IMR-90 (cell line): ENCODE data around the gene DCUN1D2. TPM values are rescaled to one million over a fixed set of nuclear protein-coding genes. Genes with fewer than 3 reads are reported as not detected.

Source experiments
- ATAC-seq: fragments of 200-7000 bp; cut with Tn5 transposase; 2 replicates; pipeline ENCODE4 v1.9.1; 2020; ENCODE audit warnings: low read depth, mild to moderate bottlenecking, moderate library complexity
- BruUV-seq: library from RNA; stranded (reverse); fragments of 400-500 nt; replicated peaks from 2 replicates; lab custom pipeline; 2021; lab: Mats Ljungman, UMichigan
- CTCF ChIA-PET: fragments of 300-600 bp; formaldehyde crosslinking; extraction: SDS; loops from one replicate; lab custom pipeline; 2021; ENCODE audit warnings: antibody characterized with exemption; lab: Yijun Ruan, JAX
- POLR2A ChIA-PET: fragments of 300-600 bp; sonication (Branson Sonifier 250); formaldehyde crosslinking; loops from one replicate; lab custom pipeline; 2022; ENCODE audit warnings: antibody characterized with exemption; ENCODE audit not compliant: unreplicated experiment; lab: Charles Lee
- DNase-seq: peaks from one replicate; pipeline ENCODE4 v3.0.0; 2013
- H2AFZ ChIP-seq: replicated peaks from 2 replicates; pipeline ENCODE3; 2013; ENCODE audit warnings: low read length, mild to moderate bottlenecking; ENCODE audit not compliant: poor library complexity
- H2AK5ac ChIP-seq: 2 replicates; pipeline ENCODE4 v1.6.1; 2013; ENCODE audit warnings: low read depth, low read length, inconsistent platforms
- H2AK9ac ChIP-seq: replicated peaks from 2 replicates; pipeline ENCODE3; 2013; ENCODE audit warnings: mild to moderate bottlenecking, low read depth, low read length, moderate library complexity; ENCODE audit not compliant: poor library complexity
- H2BK120ac ChIP-seq: 2 replicates; pipeline ENCODE4 v1.6.1; 2013; ENCODE audit warnings: low read depth, low read length, inconsistent platforms
- H2BK15ac ChIP-seq: 3 replicates; pipeline ENCODE4 v1.6.1; 2013; ENCODE audit warnings: low read depth, low read length, inconsistent platforms
- H2BK20ac ChIP-seq: 2 replicates; pipeline ENCODE4 v1.6.1; 2013; ENCODE audit warnings: low read depth, mild to moderate bottlenecking, inconsistent platforms, low read length, moderate library complexity
- H2BK5ac ChIP-seq: 2 replicates; pipeline ENCODE4 v1.6.1; 2013; ENCODE audit warnings: mild to moderate bottlenecking, low read depth, low read length, inconsistent platforms; ENCODE audit not compliant: poor library complexity, severe bottlenecking
- H3K14ac ChIP-seq: replicated peaks from 2 replicates; pipeline ENCODE4 v1.6.1; 2013; ENCODE audit warnings: low read depth, low read length, inconsistent platforms
- H3K18ac ChIP-seq: 2 replicates; pipeline ENCODE4 v1.6.1; 2013; ENCODE audit warnings: low read depth, low read length, control low read depth
- H3K23ac ChIP-seq: 2 replicates; pipeline ENCODE4 v1.6.1; 2013; ENCODE audit warnings: low read depth, low read length, inconsistent platforms
- H3K27ac ChIP-seq: 2 replicates; pipeline ENCODE4 v1.5.1; 2013; ENCODE audit warnings: mild to moderate bottlenecking, control low read depth, low read length; ENCODE audit not compliant: insufficient read depth
- H3K27me3 ChIP-seq: 2 replicates; pipeline ENCODE4 v1.6.1; 2013; ENCODE audit warnings: low read length; ENCODE audit not compliant: control insufficient read depth, insufficient read depth
- H3K36me3 ChIP-seq: 2 replicates; pipeline ENCODE4 v1.6.1; 2013; ENCODE audit warnings: low read length, mixed read lengths; ENCODE audit not compliant: control insufficient read depth, insufficient read depth
- H3K4ac ChIP-seq: 2 replicates; pipeline ENCODE4 v1.6.1; 2013; ENCODE audit warnings: low read depth, low read length, inconsistent platforms
- H3K4me1 ChIP-seq: 2 replicates; pipeline ENCODE4 v1.6.1; 2013; ENCODE audit warnings: low read length, mixed read lengths; ENCODE audit not compliant: control insufficient read depth, insufficient read depth
- H3K4me2 ChIP-seq: 2 replicates; pipeline ENCODE4 v1.6.1; 2013; ENCODE audit warnings: low read depth, mild to moderate bottlenecking, control low read depth, low read length, moderate library complexity
- H3K4me3 ChIP-seq: 2 replicates; pipeline ENCODE4 v1.5.1; 2013; ENCODE audit warnings: low read depth, mild to moderate bottlenecking, control low read depth, low read length, moderate library complexity; ENCODE audit not compliant: insufficient read depth
- H3K56ac ChIP-seq: 2 replicates; pipeline ENCODE4 v1.6.1; 2013; ENCODE audit warnings: low read length, inconsistent platforms; ENCODE audit not compliant: insufficient read depth; ENCODE audit errors: extremely low read depth
- H3K79me1 ChIP-seq, 2 experiments: 2 replicates each; pipeline ENCODE4 v1.6.1; 2013; ENCODE audit warnings: low read length in 2 of 2, inconsistent platforms in 1 of 2, low read depth in 1 of 2
- H3K9ac ChIP-seq: 2 replicates; pipeline ENCODE4 v1.6.1; 2013; ENCODE audit warnings: low read depth, low read length, control low read depth
- H3K9me1 ChIP-seq: 2 replicates; pipeline ENCODE4 v1.6.1; 2013; ENCODE audit warnings: low read length, inconsistent platforms; ENCODE audit not compliant: insufficient read depth
- H3K9me3 ChIP-seq: 2 replicates; pipeline ENCODE4 v1.6.1; 2013; ENCODE audit warnings: low read length; ENCODE audit not compliant: control insufficient read depth, insufficient read depth
- H4K20me1 ChIP-seq: 2 replicates; pipeline ENCODE4 v1.6.1; 2013; ENCODE audit warnings: low read length, inconsistent platforms; ENCODE audit not compliant: insufficient read depth
- H4K5ac ChIP-seq: 2 replicates; pipeline ENCODE4 v1.6.1; 2013; ENCODE audit warnings: mild to moderate bottlenecking, low read depth, low read length, control low read depth
- H4K8ac ChIP-seq, 2 experiments: 2 replicates each; pipeline ENCODE4 v1.6.1; 2013; ENCODE audit warnings: low read depth in 2 of 2, low read length in 2 of 2, control low read depth in 1 of 2, inconsistent platforms in 1 of 2
- H4K91ac ChIP-seq: 2 replicates; pipeline ENCODE4 v1.6.1; 2013; ENCODE audit warnings: low read depth, low read length, inconsistent platforms; ENCODE audit not compliant: insufficient read depth
- BHLHE40 ChIP-seq: fragments of 150-350 bp; IDR thresholded peaks from 2 replicates; pipeline ENCODE4 v1.6.1; 2016; ENCODE audit warnings: mild to moderate bottlenecking, low read depth, low read length
- CEBPB ChIP-seq: IDR thresholded peaks from 2 replicates; pipeline ENCODE4 v1.6.1; 2012; ENCODE audit warnings: low read depth, low read length, improper control_type of control experiment
- CHD1 ChIP-seq: IDR thresholded peaks from 2 replicates; pipeline ENCODE4 v1.6.1; 2012; ENCODE audit warnings: low read depth, low read length, improper control_type of control experiment
- CTCF ChIP-seq: conservative IDR thresholded peaks from 2 replicates; pipeline ENCODE4 v1.5.1; 2012; ENCODE audit warnings: mild to moderate bottlenecking, low read depth, low read length, improper control_type of control experiment
- ELK1 ChIP-seq: fragments of 150-350 bp; IDR thresholded peaks from 2 replicates; pipeline ENCODE4 v1.6.1; 2016; ENCODE audit warnings: low read depth, mild to moderate bottlenecking, low read length, moderate library complexity, borderline replicate concordance
- FOS ChIP-seq: fragments of 150-350 bp; IDR thresholded peaks from 2 replicates; pipeline ENCODE4 v1.6.1; 2016; ENCODE audit warnings: low read depth, low read length
- MAFK ChIP-seq: IDR thresholded peaks from 2 replicates; pipeline ENCODE4 v1.6.1; 2012; ENCODE audit warnings: low read depth, low read length, improper control_type of control experiment
- MXI1 ChIP-seq: IDR thresholded peaks from 2 replicates; pipeline ENCODE4 v1.6.1; 2012; ENCODE audit warnings: low read depth, mild to moderate bottlenecking, low read length, moderate library complexity, borderline replicate concordance
- NFE2L2 ChIP-seq: fragments of 150-350 bp; IDR thresholded peaks from 2 replicates; pipeline ENCODE4 v1.6.1; 2016; ENCODE audit warnings: low read depth, mild to moderate bottlenecking, low read length
- POLR2A ChIP-seq: IDR thresholded peaks from 2 replicates; pipeline ENCODE4 v1.6.1; 2012; ENCODE audit warnings: mild to moderate bottlenecking, low read depth, low read length
- RAD21 ChIP-seq: IDR thresholded peaks from 2 replicates; pipeline ENCODE4 v1.6.1; 2012; ENCODE audit warnings: low read length, improper control_type of control experiment
- RCOR1 ChIP-seq: IDR thresholded peaks from 2 replicates; pipeline ENCODE4 v1.6.1; 2012; ENCODE audit warnings: mild to moderate bottlenecking, low read length, improper control_type of control experiment; ENCODE audit not compliant: insufficient replicate concordance
- RFX5 ChIP-seq: IDR thresholded peaks from 2 replicates; pipeline ENCODE4 v1.8.0; 2012; ENCODE audit warnings: low read depth, mild to moderate bottlenecking, low read length, moderate library complexity
- SMC3 ChIP-seq: fragments of 150-350 bp; IDR thresholded peaks from 2 replicates; pipeline ENCODE4 v1.6.1; 2016; ENCODE audit warnings: low read depth, mild to moderate bottlenecking, antibody characterized with exemption, low read length, moderate library complexity
- USF2 ChIP-seq: fragments of 150-350 bp; IDR thresholded peaks from 2 replicates; pipeline ENCODE4 v1.6.1; 2017; ENCODE audit warnings: mild to moderate bottlenecking, antibody characterized with exemption, low read length, low read depth
- WGBS, 2 experiments: methylation state at CpG; one replicate each; pipeline versions ENCODE4 v1.1.5 to v1.1.7; 2013; ENCODE audit warnings: missing lambda C conversion rate in 2 of 2; ENCODE audit not compliant: insufficient read length in 1 of 2; ENCODE audit errors: extremely low coverage in 2 of 2; 5-methylcytosine and 5-hydroxymethylcytosine counted together
- dilution Hi-C: fragments of 300-500 bp; cut with HindIII; formaldehyde crosslinking; loops from one replicate; pipeline ENCODE4 v1.14.3; 2018; ENCODE audit warnings: low sequenced_read_pairs; ENCODE audit not compliant: unreplicated experiment
- in situ Hi-C: fragments of 300-500 bp; cut with MboI; formaldehyde crosslinking; loops from 3 replicates; pipeline ENCODE4 v1.14.3; 2019; ENCODE audit warnings: low sequenced_read_pairs, inconsistent platforms, mixed read lengths
- intact Hi-C: fragments of 100-400 bp; cut with micrococcal nuclease; formaldehyde crosslinking; loops from 2 replicates; pipeline ENCODE4 v1.10.0; 2022
- polyA plus RNA-seq, 3 experiments: library from polyadenylated mRNA; depleted of rRNA; stranded (reverse); fragments of >200 nt; gene quantifications; 2 replicates each; pipeline ENCODE4 v1.2.3, GENCODE V29; 2012; ENCODE audit warnings: low replicate concordance in 1 of 3
- total RNA-seq: library from RNA; depleted of rRNA; stranded (reverse); fragments of >200 nt; gene quantifications from 2 replicates; pipeline ENCODE4 v1.2.3, GENCODE V29; 2012

Gene DCUN1D2
- total and polyA plus RNA-seq, 2 of the 4 experiments (the other 2 are of a cell fraction): 8.1 to 11.5 TPM

GRCh38 chr13:113443991-113444390 is 46.5 kb downstream of the DCUN1D2 start:
- dilution Hi-C loops: no loop called here
- Histone ChIP-seq H4K8ac (no peak overlapping the region), H3K18ac (no peak overlapping the region), H2BK20ac (no peak overlapping the region), H3K23ac (no peak overlapping the region), H3K4me2 (no peak overlapping the region), H3K36me3 (peaks cover 7% of the 10 kb centered on the region; the same call in 1 of the 2 replicates), H3K56ac (no peak overlapping the region), H3K14ac (no peak overlapping the region), H4K91ac (no peak overlapping the region), H3K4me1 (no peaks in the 10 kb centered on the region), H2AK9ac (no peak overlapping the region), H4K20me1 (no peaks in the 10 kb centered on the region), H3K9ac (no peak overlapping the region), H2AK5ac (no peak overlapping the region), H2AFZ (no peak overlapping the region), H3K4ac (no peak overlapping the region), H3K27me3 (no peaks in the 10 kb centered on the region), H2BK15ac (no peak overlapping the region), H3K9me1 (peaks cover 6% of the 10 kb centered on the region), H2BK120ac (no peak overlapping the region), H3K9me3 (no peaks in the 10 kb centered on the region), H3K4me3 (no peak overlapping the region), H3K27ac (no peak overlapping the region), H3K79me1 (peaks cover 0 to 5% of the 10 kb centered on the region in 2 experiments; a peak in 1 of 4 replicates), H4K5ac (no peak overlapping the region), H2BK5ac (no peak overlapping the region)
- ChIA-PET CTCF (no interaction called here), POLR2A (no interaction called here)
- no peak for DNase-seq
- TF ChIP-seq BHLHE40: no peak
- no peak for TF ChIP-seq NFE2L2
- TF ChIP-seq CHD1: no peak
- no peak for TF ChIP-seq CEBPB
- no peak for TF ChIP-seq CTCF
- no peak for TF ChIP-seq MAFK
- no peak for TF ChIP-seq RAD21
- TF ChIP-seq ELK1: no peak
- no peak for TF ChIP-seq FOS
- no peak for TF ChIP-seq MXI1
- no peak for TF ChIP-seq USF2
- TF ChIP-seq RCOR1: no peak
- no peak for TF ChIP-seq RFX5
- no peak for TF ChIP-seq POLR2A
- TF ChIP-seq SMC3: no peak
- no CpG with 5 or more reads among the region's 15 CpGs for WGBS, 2 experiments
- intact Hi-C loops: no loop called here
- in situ Hi-C loops: no loop called here
- ATAC-seq: no peak
- no TSS peak for BruUV-seq
